MM.1S (cell line): ENCODE results near the gene GPRIN1.

Experiments
- EZH2phosphoT487 ChIP-seq: fragments of 300-600 bp; sonication (generic); IDR thresholded peaks from 2 replicates; pipeline ENCODE4 v1.6.1; 2018; ENCODE audit warnings: antibody characterized with exemption, low read length
- TF ChIP-seq, protein P1 (sequence below): fragments of 300-600 bp; sonication (generic); IDR thresholded peaks from 2 replicates; pipeline ENCODE4 v1.5.1; 2016; ENCODE audit warnings: antibody characterized with exemption, low read length, mixed read lengths

DNA sequence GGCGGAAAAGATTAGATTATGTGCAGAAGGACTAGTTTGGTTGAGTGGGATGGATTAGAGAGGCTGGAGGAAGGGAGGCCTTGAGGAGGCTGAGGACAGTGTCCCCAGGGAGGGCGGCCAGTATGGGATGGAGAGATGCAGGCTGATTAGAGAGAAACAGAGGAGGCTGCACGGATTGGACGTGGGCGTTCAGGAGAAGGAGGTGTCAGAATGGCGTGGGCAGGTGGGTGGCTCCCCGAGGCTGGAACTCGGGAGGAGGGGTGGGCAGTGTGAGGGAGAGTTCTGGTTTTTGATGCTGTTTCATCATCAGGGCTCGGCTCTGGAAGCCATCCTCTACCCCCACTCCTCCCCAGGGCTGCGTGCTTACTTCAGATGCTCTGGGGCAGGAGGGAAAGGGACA lies 47.8 kb downstream of the GPRIN1 start:
- TF ChIP-seq, protein P1, sequence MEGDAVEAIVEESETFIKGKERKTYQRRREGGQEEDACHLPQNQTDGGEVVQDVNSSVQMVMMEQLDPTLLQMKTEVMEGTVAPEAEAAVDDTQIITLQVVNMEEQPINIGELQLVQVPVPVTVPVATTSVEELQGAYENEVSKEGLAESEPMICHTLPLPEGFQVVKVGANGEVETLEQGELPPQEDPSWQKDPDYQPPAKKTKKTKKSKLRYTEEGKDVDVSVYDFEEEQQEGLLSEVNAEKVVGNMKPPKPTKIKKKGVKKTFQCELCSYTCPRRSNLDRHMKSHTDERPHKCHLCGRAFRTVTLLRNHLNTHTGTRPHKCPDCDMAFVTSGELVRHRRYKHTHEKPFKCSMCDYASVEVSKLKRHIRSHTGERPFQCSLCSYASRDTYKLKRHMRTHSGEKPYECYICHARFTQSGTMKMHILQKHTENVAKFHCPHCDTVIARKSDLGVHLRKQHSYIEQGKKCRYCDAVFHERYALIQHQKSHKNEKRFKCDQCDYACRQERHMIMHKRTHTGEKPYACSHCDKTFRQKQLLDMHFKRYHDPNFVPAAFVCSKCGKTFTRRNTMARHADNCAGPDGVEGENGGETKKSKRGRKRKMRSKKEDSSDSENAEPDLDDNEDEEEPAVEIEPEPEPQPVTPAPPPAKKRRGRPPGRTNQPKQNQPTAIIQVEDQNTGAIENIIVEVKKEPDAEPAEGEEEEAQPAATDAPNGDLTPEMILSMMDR, result no peak
- TF ChIP-seq EZH2phosphoT487, result no peak
